HEK293 (cell line): ENCODE measurements around the gene ZNF488.

Experiments
- CTCF ChIA-PET: fragments of 350-600 bp; formaldehyde crosslinking; extraction: SDS; loops from one replicate; lab custom pipeline; 2021; ENCODE audit warnings: antibody characterized with exemption; lab: Yijun Ruan, JAX
- POLR2A ChIA-PET: fragments of 300-600 bp; formaldehyde crosslinking; extraction: SDS; loops from one replicate; lab custom pipeline; 2020; ENCODE audit warnings: antibody characterized with exemption, inconsistent platforms; lab: Yijun Ruan, JAX
- H3K27ac ChIP-seq: fragments of 200-500 bp; sonication (Bioruptor generic); 2 replicates; pipeline ENCODE4 v1.5.1; 2014; ENCODE audit warnings: low read depth, low read length, control low read depth, inconsistent platforms; ENCODE audit errors: extremely low read depth
- H3K36me3 ChIP-seq, 2 experiments: fragments of 200-500 bp in 1 of 2; sonication (Bioruptor generic) in 1 of 2; 1 replicate in 1 of 2; 2 replicates in 1 of 2; pipeline ENCODE4 v1.5.1; 2014 to 2017; ENCODE audit warnings: inconsistent platforms in 2 of 2, low read length in 2 of 2; ENCODE audit not compliant: control insufficient read depth in 2 of 2, insufficient read depth in 1 of 2
- H3K4me1 ChIP-seq: fragments of 200-500 bp; sonication (Bioruptor generic); 2 replicates; pipeline ENCODE4 v1.5.1; 2014; ENCODE audit warnings: mild to moderate bottlenecking, low read length, inconsistent platforms; ENCODE audit not compliant: control insufficient read depth, insufficient read depth
- H3K4me3 ChIP-seq: 2 replicates; pipeline ENCODE4 v1.5.1; 2011; ENCODE audit warnings: low read depth, mild to moderate bottlenecking, control low read depth, low read length, moderate library complexity
- H3K9me3 ChIP-seq: fragments of 200-500 bp; sonication (Bioruptor generic); 2 replicates; pipeline ENCODE4 v1.5.1; 2014; ENCODE audit warnings: low read depth, low read length, inconsistent platforms; ENCODE audit not compliant: control insufficient read depth, insufficient read depth
- GLI4 ChIP-seq: fragments of 450-650 bp; formaldehyde crosslinking; IDR thresholded peaks from 2 replicates; pipeline ENCODE4 v1.5.1; 2016; ENCODE audit warnings: missing biosample characterization, missing genetic modification characterization
- INSM2 ChIP-seq: fragments of 450-650 bp; formaldehyde crosslinking; IDR thresholded peaks from 2 replicates; pipeline ENCODE4 v1.5.1; 2016; ENCODE audit warnings: missing biosample characterization, missing genetic modification characterization
- KLF1 ChIP-seq: fragments of 450-650 bp; formaldehyde crosslinking; IDR thresholded peaks from 2 replicates; pipeline ENCODE4 v1.5.1; 2016; ENCODE audit warnings: missing biosample characterization, missing genetic modification characterization
- KLF10 ChIP-seq: fragments of 450-650 bp; IDR thresholded peaks from 2 replicates; pipeline ENCODE4 v1.5.1; 2018; ENCODE audit warnings: missing biosample characterization, mild to moderate bottlenecking, missing genetic modification characterization
- KLF7 ChIP-seq: fragments of 450-650 bp; formaldehyde crosslinking; IDR thresholded peaks from 2 replicates; pipeline ENCODE4 v1.5.1; 2016; ENCODE audit warnings: missing biosample characterization, missing genetic modification characterization, borderline replicate concordance
- ZBTB11 ChIP-seq: fragments of 450-650 bp; formaldehyde crosslinking; conservative IDR thresholded peaks from 2 replicates; pipeline ENCODE4 v1.5.1; 2016; ENCODE audit warnings: low read depth, missing biosample characterization, missing genetic modification characterization
- ZBTB44 ChIP-seq: fragments of 450-650 bp; IDR thresholded peaks from 2 replicates; pipeline ENCODE4 v1.5.1; 2018; ENCODE audit warnings: missing biosample characterization, mild to moderate bottlenecking, missing genetic modification characterization
- ZBTB48 ChIP-seq: fragments of 450-650 bp; formaldehyde crosslinking; IDR thresholded peaks from 2 replicates; pipeline ENCODE4 v1.5.1; 2016; ENCODE audit warnings: missing biosample characterization, missing genetic modification characterization
- ZBTB6 ChIP-seq: fragments of 450-650 bp; formaldehyde crosslinking; IDR thresholded peaks from 2 replicates; pipeline ENCODE4 v1.5.1; 2017; ENCODE audit warnings: missing biosample characterization, missing genetic modification characterization
- ZNF132 ChIP-seq: fragments of 450-650 bp; formaldehyde crosslinking; IDR thresholded peaks from 2 replicates; pipeline ENCODE4 v1.5.1; 2017; ENCODE audit warnings: missing biosample characterization, missing genetic modification characterization, borderline replicate concordance
- ZNF140 ChIP-seq: fragments of 450-650 bp; formaldehyde crosslinking; IDR thresholded peaks from 2 replicates; pipeline ENCODE4 v1.5.1; 2016; ENCODE audit warnings: missing biosample characterization, missing genetic modification characterization
- ZNF214 ChIP-seq: fragments of 450-650 bp; formaldehyde crosslinking; IDR thresholded peaks from 2 replicates; pipeline ENCODE4 v1.5.1; 2017; ENCODE audit warnings: missing biosample characterization, mild to moderate bottlenecking, missing genetic modification characterization, borderline replicate concordance
- ZNF335 ChIP-seq: fragments of 450-650 bp; formaldehyde crosslinking; conservative IDR thresholded peaks from 2 replicates; pipeline ENCODE4 v1.5.1; 2016; ENCODE audit warnings: missing biosample characterization, missing genetic modification characterization
- ZNF350 ChIP-seq: fragments of 450-650 bp; formaldehyde crosslinking; IDR thresholded peaks from 2 replicates; pipeline ENCODE4 v1.5.0; 2017; ENCODE audit warnings: missing biosample characterization, mild to moderate bottlenecking, missing genetic modification characterization
- ZNF404 ChIP-seq: fragments of 450-650 bp; formaldehyde crosslinking; IDR thresholded peaks from 2 replicates; pipeline ENCODE4 v1.5.1; 2017; ENCODE audit warnings: missing biosample characterization, missing genetic modification characterization
- ZNF426 ChIP-seq: fragments of 450-650 bp; formaldehyde crosslinking; IDR thresholded peaks from 2 replicates; pipeline ENCODE4 v1.5.1; 2017; ENCODE audit warnings: missing biosample characterization, missing genetic modification characterization, mild to moderate bottlenecking, inconsistent platforms, moderate library complexity
- ZNF514 ChIP-seq: fragments of 450-650 bp; formaldehyde crosslinking; IDR thresholded peaks from 2 replicates; pipeline ENCODE4 v1.5.1; 2016; ENCODE audit warnings: missing biosample characterization, missing genetic modification characterization
- ZNF600 ChIP-seq: fragments of 450-650 bp; formaldehyde crosslinking; IDR thresholded peaks from 2 replicates; pipeline ENCODE4 v1.5.1; 2016; ENCODE audit warnings: missing biosample characterization, missing genetic modification characterization
- ZNF639 ChIP-seq: fragments of 450-650 bp; formaldehyde crosslinking; IDR thresholded peaks from 2 replicates; pipeline ENCODE4 v1.5.1; 2016; ENCODE audit warnings: missing biosample characterization, missing genetic modification characterization
- ZNF76 ChIP-seq: fragments of 450-650 bp; formaldehyde crosslinking; IDR thresholded peaks from 2 replicates; pipeline ENCODE4; 2016; ENCODE audit warnings: low read depth, missing biosample characterization, missing genetic modification characterization, borderline replicate concordance
- ZNF768 ChIP-seq: fragments of 450-650 bp; formaldehyde crosslinking; IDR thresholded peaks from 2 replicates; pipeline ENCODE4 v1.5.1; 2018; ENCODE audit warnings: missing biosample characterization, mild to moderate bottlenecking, missing genetic modification characterization
- ZXDB ChIP-seq: fragments of 450-650 bp; formaldehyde crosslinking; IDR thresholded peaks from 2 replicates; pipeline ENCODE4 v1.5.1; 2016; ENCODE audit warnings: missing biosample characterization, missing genetic modification characterization

The ZNF488 gene

GRCh38 chr10:47332371-47332770 is 51.7 kb downstream of the ZNF488 start:
- no peak overlapping the region for H3K27ac ChIP-seq
- no peaks in the 10 kb centered on the region for H3K9me3 ChIP-seq
- ChIA-PET CTCF (interaction anchor here (0.9 to 2.7 kb wide), 5 partner anchors 8 to 308 kb away, joined by 3 to 16 read pairs (median 6); no protein-coding TSS in a partner anchor), POLR2A (no interaction called here)
- no peaks in the 10 kb centered on the region for H3K4me1 ChIP-seq
- no peak overlapping the region for H3K4me3 ChIP-seq
- H3K36me3 ChIP-seq: no peaks in the 10 kb centered on the region
- no peak for TF ChIP-seq ZBTB6 (tag by site-specific recombination)
- TF ChIP-seq ZNF76 (tag by site-specific recombination): no peak
- TF ChIP-seq GLI4 (tag by site-specific recombination): no peak
- TF ChIP-seq ZBTB44 (tag by site-specific recombination): no peak
- no peak for TF ChIP-seq ZNF214 (tag by site-specific recombination)
- TF ChIP-seq ZNF132 (tag by site-specific recombination): no peak
- TF ChIP-seq ZNF768 (tag by site-specific recombination): no peak
- TF ChIP-seq ZNF335 (tag by site-specific recombination): no peak
- TF ChIP-seq ZNF426: no peak
- no peak for TF ChIP-seq INSM2
- no peak for TF ChIP-seq KLF1 (tag by site-specific recombination)
- no peak for TF ChIP-seq ZNF350 (tag by site-specific recombination)
- no peak for TF ChIP-seq ZBTB48 (tag by site-specific recombination)
- TF ChIP-seq, all 188 proteins: peak for 0

- H3K27ac ChIP-seq: no peak overlapping the region
- no peaks in the 10 kb centered on the region for H3K9me3 ChIP-seq
- ChIA-PET CTCF (interaction anchor here (0.9 to 2.7 kb wide), 5 partner anchors 9 to 307 kb away, joined by 3 to 16 read pairs (median 6); no protein-coding TSS in a partner anchor), POLR2A (no interaction called here)
- TF ChIP-seq KLF10 (tag by site-specific recombination) (no peak), ZXDB (tag by site-specific recombination) (no peak), ZNF140 (peak; percentile 51; the same call in 1 of the 2 replicates), ZNF600 (tag by site-specific recombination) (no peak)
- TF ChIP-seq, all 188 proteins: peak for 1
- H3K4me1 ChIP-seq: no peaks in the 10 kb centered on the region
- H3K4me3 ChIP-seq: no peak overlapping the region
- no peaks in the 10 kb centered on the region for H3K36me3 ChIP-seq
Measured at GRCh38 chr10:47331954-47332353, 52.1 kb downstream of the ZNF488 start.

- no peak overlapping the region for H3K27ac ChIP-seq
- H3K9me3 ChIP-seq: no peaks in the 10 kb centered on the region
- POLR2A ChIA-PET: no interaction called here
- H3K4me3 ChIP-seq: no peak overlapping the region
- TF ChIP-seq ZNF404 (tag by site-specific recombination) (no peak), ZBTB11 (tag by site-specific recombination) (no peak), KLF7 (no peak), ZNF335 (tag by site-specific recombination) (no peak), ZNF514 (tag by site-specific recombination) (no peak), ZNF639 (no peak)
- no peaks in the 10 kb centered on the region for H3K36me3 ChIP-seq
- no peaks in the 10 kb centered on the region for H3K4me1 ChIP-seq
- CTCF ChIA-PET: interaction anchor here (2.2 to 2.7 kb wide), 2 partner anchors 9 to 307 kb away, joined by 11 to 16 read pairs; no protein-coding TSS in a partner anchor
Measured at GRCh38 chr10:47331491-47331890, 52.6 kb downstream of the ZNF488 start.
